CD4-positive, alpha-beta T cell treated with Interleukin-6 for 4 hours (primary cell): ENCODE results near the gene POLL.

ENCODE experiments used
- DNase-seq: peaks from one replicate; pipeline ENCODE4 v3.0.0-alpha.2; 2020; ENCODE audit warnings: mixed read lengths

The POLL gene

DNA sequence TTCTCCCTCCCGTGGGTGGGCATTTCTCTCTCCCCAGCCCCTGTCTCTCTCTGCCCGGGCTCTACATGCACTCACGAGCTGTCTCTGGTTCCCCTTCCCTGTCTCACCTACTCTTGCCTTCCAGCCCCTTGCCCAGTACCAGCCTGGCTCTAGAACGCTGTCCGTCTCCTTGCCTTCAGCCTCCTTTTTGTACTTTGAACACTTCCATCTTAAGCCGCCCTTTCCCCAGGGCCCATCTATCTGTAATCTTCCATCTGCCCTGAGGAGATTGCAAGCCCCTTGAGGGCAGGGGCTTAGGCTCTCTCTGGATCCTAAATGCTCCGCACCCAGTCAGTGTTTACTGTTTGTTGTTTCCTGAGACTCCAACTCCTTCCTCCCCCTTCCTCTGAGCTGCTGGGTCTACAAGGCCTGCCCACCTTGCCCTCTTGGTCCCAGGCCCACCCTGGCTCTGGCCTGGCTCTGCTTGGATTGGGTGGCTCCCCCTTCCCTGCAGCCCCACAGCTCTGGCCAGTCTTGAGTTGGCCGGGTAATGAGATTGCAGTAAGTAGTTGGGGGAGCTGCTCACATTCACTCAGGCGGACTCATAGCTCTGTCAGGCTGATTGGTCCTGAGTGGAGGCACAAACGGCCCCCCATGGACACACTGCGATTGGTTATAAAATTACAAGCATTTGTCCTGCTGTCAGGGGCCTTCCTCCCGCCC lies 28.3 kb downstream of the POLL start:
- DNase-seq, result no peak

DNA sequence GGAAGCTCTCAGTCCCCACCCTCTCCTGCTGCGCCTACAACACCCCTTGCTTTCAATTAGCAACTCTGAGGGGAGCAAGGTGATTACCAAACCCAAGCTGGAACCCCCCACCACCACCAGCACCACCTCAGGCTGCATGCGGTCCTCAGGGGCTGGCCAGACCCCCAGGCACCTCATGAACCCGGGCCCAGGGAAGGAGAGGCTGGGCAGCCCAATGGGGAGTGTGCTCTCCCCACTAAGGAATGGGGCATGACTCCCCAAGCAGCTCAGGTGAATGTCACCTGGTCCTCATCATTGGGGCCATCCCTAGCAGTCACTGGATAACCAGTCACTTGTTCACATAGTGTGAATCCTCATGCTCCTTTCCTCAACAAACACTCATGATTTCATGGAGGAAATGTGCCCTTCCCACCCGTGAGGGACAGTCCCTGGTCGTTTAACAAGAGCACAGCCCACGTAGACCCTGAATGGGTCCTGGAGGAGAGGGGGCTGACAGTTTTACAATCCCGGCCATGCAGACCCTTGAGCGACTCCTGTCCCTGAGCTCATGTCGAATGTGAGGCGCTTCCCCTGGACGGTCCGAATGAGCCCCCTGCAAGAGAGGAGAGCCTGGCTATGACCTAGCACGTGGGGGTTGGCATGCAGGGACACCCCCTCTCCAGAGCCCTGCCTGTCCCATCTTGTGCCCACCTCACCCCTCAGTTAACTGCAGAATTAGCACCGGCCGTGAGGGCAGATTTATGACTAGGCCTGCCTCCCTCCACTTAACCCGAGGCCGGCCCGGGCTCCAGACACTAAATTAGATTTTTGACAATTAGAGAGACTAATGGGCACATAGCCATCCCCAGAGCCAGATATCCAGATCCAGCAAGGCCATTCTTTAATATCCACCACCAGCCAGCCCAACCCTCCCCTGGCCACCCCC lies 29.1 kb downstream of the POLL start:
- no peak for DNase-seq

DNA sequence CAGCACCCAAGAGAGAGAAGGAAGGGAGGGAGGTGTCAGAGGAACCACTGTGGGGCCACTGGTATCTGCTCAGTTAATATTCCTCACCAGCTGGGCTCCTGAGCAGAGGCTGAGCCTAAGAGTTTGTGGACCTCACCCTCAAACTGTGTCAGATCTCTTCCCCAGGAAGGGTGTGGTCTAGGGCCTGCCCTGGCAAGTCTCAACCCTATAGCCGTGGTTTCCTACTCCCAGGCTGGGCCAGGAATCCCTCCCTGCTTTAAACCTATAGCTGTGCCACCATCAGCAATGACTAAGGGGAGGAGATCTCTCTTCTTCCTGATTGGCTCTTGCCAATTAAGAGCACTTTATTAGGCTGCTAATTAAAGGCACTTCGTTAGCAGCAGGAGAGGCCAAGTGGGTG lies 29.9 kb downstream of the POLL start:
- DNase-seq, result no peak

DNA sequence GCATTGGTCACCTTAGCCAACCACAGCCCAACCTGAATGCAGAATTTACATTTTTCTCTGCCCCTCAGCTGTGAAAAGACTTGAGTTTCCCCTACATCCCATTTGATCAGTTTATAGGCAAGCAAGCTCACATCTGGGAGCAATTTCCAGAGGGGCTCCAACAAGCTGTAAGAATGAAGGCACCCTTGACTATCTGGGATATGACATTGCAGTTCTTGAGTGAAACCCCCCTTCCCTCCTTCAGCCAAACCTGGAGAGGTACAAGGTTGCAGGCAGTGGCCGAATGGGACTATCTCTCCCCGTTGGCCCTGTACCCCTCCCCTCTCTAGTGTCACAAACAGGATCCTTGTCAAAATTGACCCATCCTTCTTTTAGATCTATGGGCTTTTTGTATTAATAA lies 30.5 kb downstream of the POLL start:
- no peak for DNase-seq

DNA sequence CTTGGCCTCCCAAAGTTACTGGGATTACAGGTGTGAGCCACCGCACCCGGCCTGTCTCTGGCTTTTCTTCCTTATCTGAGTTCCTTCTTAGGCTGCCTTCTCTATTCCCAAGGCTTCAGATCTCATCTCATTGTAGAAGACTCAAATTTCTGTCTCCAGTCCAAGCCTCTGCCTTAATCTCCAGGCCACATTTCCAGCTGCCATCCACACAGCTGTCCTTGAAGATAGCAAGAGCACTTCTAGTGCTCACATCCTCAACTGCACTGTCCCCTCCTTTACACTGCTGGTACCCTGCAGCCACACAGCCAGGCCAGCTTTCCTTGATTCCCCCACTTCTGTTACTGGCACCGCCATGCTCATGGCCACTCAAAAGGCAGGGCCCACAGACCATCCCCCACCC lies 35.6 kb downstream of the POLL start:
- DNase-seq, result no peak

DNA sequence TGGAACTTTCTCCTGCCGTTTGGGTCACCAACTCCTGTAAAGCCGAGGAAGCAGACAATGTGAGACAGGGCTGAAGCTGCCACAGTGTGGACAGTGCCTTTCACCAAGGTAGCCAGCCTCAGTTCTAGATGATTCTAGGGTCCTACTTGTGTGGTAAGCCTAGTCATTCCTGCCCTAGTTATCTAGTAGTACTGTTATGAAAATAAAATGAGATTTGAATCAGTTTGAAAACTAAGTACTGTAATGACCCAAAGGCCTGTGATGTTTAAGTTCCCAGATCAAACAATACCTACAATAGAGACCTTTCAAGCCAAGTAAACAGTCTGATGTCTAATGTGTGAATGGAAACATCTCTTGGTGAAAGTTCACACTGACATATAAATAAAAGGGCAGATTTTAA lies 37.1 kb downstream of the POLL start:
- DNase-seq, result no peak

DNA sequence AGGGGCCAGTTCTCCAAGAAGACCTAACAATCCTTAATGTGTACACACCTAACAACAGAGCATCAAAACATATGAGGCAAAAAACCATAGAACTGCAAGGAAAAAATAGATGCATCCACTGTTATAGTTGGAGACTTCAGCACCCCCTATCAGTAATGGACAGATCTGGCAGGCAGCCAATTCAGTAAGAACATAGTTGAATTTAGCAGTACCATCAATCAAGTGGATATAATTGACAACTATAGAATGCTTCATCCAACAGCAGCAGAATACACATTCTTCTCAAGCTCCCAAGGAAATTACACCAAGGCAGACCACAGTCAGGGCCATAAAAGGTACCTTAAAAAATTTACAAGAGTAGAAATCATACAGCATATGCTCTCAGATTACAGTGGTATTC lies 42.2 kb downstream of the POLL start:
- no peak for DNase-seq

DNA sequence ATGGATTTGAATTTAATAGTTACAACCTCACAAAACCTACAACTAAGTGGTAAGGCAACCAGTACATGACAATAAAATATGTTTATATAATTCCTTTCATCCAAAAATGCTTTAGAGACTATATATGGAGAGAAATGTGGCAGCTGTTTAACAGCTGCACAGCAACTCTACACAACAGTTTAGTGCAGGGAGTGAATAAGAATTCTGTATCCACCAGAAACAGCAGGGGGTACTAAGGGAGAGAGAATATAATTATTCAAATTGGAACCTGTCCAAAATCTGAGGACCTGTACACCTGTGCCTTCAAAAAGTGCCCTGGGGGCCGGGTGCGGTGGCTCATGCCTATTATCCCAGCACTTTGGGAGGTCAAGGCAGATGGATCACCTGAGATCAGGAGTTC lies 49.6 kb downstream of the POLL start:
- DNase-seq, result no peak

DNA sequence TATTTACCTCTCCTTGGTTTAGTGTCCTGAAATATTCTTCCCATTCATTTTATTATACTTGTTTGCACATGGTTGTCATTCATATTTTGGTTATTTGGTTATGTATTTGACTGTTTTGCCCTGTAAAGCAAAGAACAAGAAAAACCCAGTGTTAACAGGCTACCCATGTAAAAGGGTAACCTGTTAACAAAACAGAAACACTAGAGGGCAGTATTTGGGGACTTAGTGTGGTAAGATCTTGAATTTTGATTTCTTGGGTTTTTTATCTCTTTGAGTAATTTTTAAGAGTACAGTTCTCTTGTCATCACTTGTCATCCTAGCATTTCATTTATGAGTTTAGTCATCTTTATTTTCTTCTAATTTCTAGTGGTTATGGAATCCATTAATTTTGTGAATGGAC lies 51.3 kb downstream of the POLL start:
- no peak for DNase-seq

DNA sequence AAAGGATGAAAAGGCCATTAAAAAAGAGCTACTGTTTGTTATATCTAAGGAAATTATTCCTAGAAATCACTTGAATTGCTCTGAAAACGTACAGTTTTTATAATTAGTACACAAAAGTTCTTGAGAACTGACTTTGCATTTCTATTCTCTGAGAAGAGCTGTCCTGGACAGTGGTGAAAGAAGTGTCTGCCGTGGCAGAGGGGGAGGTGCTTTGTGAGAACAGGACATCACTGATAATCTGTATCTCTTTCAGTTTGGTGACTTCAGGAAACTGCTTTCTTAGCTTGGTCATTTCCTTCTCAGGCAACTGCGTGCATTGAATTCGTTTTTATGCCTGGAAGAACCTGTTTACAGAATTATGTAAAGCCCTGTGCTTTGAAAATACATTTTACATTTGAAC lies 52.1 kb downstream of the POLL start:
- DNase-seq, result no peak

DNA sequence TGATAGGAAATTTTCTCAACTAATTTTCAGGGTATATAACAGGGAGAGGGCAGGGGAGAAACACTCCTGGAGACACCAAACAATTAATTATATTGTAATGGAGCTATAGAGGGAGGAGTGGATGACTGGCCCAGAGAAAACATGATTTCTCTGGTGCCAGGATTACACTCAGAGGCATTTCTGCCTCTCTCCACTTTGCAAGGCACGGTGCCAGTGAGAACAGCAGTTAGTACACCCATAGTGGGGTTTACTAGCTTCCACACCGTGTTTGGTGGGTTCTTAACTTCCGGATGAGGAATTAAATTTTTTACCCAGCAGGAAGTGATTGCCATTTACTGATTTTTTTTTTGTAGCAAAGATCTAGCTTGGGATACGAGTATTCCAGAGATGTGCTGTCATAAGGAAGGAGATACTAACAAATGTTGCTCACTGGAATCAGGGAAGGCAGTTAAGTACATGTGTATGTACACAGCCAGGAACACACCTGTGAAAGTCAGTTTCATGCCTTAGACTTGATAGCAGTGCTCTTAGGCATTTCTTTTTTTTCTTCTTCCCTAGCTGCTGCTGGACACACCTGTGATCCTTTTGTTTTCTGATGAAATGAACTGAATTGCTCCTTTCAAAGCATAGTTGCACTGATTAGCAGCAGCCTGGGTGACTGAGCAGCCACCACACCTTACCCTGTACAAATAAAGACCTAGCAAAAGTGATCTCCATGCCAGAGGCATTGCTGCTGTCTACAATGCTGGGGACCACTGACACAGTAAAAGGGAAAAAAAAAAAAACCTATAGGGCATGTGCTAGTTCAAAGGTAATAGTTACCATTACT lies 58.1 kb downstream of the POLL start:
- no peak for DNase-seq

DNA sequence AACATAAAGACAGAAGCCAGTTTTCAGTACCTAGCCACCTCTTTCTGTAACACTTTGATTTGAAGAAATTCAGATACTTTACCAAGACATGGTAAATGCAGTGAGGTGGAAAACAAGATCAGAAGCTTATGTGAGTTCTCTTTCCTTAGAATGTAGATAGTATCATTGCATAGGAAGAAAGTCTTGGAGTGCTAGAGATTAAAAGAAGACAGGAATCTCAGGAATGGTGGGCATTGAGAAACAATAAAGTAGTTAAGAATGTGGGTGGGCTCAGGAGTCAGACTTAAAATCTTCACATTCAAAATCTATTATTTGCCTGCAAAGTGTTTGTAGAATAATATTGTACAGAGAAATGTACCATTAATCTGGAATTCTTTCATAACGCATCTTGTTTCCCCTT lies 58.9 kb downstream of the POLL start:
- no peak for DNase-seq
